K562 treated with DMSO at 1 percent for 4 hours (cell line): ENCODE measurements around the gene TAS2R9. TPM values are rescaled to one million over a fixed set of nuclear protein-coding genes. Genes with fewer than 3 reads are reported as not detected.

ENCODE experiments used
- total RNA-seq: library from RNA; unstranded; fragments of 300-600 nt; gene quantifications from 2 replicates; pipeline ENCODE4 v1.2.3, GENCODE V29; 2022; ENCODE audit not compliant: insufficient read depth

Gene TAS2R9
- total RNA-seq: not detected in 2 replicates

GRCh38 chr12:10810068-10810467, at the start of gene TAS2R9:
Gene TAS2R9 (minus strand): TSS chr12:10810168. CDS start chr12:10810075, 93 bp downstream.

GRCh38 chr12:10849425-10849878, 39.5 kb upstream of the TAS2R9 start, which contains the start of gene PRR4:
Gene PRR4 (minus strand): TSS chr12:10849475. CDS start chr12:10849437, 38 bp downstream.

GRCh38 chr12:10826258-10826657, 16.3 kb upstream of the TAS2R9 start, which contains the start of gene TAS2R10:
Gene TAS2R10 (minus strand): TSS chr12:10826358. CDS start chr12:10826269, 89 bp downstream.

GRCh38 chr12:10807186-10807585, 2.8 kb downstream of the TAS2R9 start, which contains the start of gene TAS2R8:
Gene TAS2R8 (minus strand): TSS chr12:10807286. CDS start chr12:10806980, 306 bp downstream.

GRCh38 chr12:10802587-10802986, 7.4 kb downstream of the TAS2R9 start, which contains the start of gene TAS2R7:
Gene TAS2R7 (minus strand): TSS chr12:10802627. CDS start chr12:10802570, 57 bp downstream.

Other genes with a start within 250 kb of the TAS2R9 start
- 6.8 and 8.7 TPM in 2 replicates for gene MAGOHB, start 196.6 kb downstream of the TAS2R9 start, total RNA-seq
- gene STYK1, start 136.1 kb downstream of the TAS2R9 start, total RNA-seq: 0.25 TPM in 1 of 2 replicates, not detected in the other
- gene YBX3, start 86.8 kb downstream of the TAS2R9 start, total RNA-seq: 93.2 and 107 TPM in 2 replicates
- gene TAS2R7, start 7.5 kb downstream of the TAS2R9 start, total RNA-seq: not detected in 2 replicates
- gene TAS2R8, start 2.9 kb downstream of the TAS2R9 start, total RNA-seq: not detected in 2 replicates
- gene TAS2R10, start 16.2 kb upstream of the TAS2R9 start, total RNA-seq: not detected in 2 replicates
- gene PRR4, start 39.3 kb upstream of the TAS2R9 start, total RNA-seq: not detected in 2 replicates
- not detected in 2 replicates for gene PRH1, start 74.1 kb upstream of the TAS2R9 start, total RNA-seq
- not detected in 2 replicates for gene TAS2R13, start 99.4 kb upstream of the TAS2R9 start, total RNA-seq
- gene PRH2, start 119.1 kb upstream of the TAS2R9 start, total RNA-seq: not detected in 2 replicates
- gene TAS2R14, start 129.1 kb upstream of the TAS2R9 start, total RNA-seq: 1.5 TPM in 1 of 2 replicates, not detected in the other
- not detected in 2 replicates for gene TAS2R50, start 176.7 kb upstream of the TAS2R9 start, total RNA-seq
- not detected in 2 replicates for gene TAS2R20, start 188.1 kb upstream of the TAS2R9 start, total RNA-seq
- gene TAS2R19, start 212.5 kb upstream of the TAS2R9 start, total RNA-seq: not detected in 2 replicates
- not detected in 2 replicates for gene TAS2R31, start 221.2 kb upstream of the TAS2R9 start, total RNA-seq